ENCODE results near the gene AP2B1. TPM values are rescaled to one million over a fixed set of nuclear protein-coding genes. Genes with fewer than 3 reads are reported as not detected.
"Not testable (repeated sequence)": the region's sequence is repeated elsewhere in the genome, so short reads cannot be mapped to it uniquely, and the experiment has no call there.

AP2B1 gene
- total RNA-seq, 1 experiment from 2014 or later: 126 TPM

DNA sequence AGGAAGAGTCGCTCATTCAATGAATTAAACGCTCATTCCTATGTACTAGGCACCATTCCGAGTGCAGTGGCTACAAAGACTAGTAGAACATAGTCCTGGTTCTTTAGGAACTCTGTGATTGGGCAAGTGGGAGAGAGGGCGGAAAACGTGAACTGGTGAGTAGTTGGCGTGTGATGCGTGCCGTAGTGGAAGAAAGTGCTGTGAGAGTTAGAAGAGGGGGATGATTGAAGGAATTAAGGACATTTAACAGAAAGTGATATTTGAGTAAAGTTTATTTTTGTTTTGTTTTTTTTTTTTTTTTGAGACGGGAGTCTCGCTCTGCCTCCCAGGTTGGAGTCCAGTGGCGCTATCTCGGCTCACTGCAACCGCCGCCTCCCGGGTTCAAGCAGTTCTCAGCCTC is 18.6 kb upstream of the AP2B1 start:
- DNase-seq (ENCODE audit: low spot score): peak; percentile 13
- in situ Hi-C loops (cut with HindIII; ENCODE audit: low sequenced_read_pairs): no loop called here

DNA sequence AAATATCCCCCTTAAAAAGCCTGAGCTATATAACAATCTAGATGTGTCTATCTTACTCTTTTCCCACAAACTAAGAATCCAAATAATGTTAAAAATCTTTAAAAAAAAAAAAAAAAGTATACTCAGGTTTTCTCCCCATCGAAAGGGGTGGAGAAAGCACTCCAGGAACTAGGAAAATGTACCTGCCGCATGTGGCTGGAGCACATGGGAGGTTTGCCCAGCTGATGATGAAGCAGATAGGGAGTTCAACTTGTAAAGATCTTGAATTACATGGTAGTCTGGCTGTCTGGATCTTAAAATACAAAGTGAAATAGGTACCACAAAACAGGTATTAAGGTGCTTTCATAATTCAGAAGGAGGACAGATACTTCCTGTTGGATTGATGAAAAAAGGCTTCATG is 17.7 kb upstream of the AP2B1 start:
- in situ Hi-C loops (cut with HindIII; ENCODE audit: low sequenced_read_pairs): no loop called here
- no peak for DNase-seq (ENCODE audit: low spot score)

DNA sequence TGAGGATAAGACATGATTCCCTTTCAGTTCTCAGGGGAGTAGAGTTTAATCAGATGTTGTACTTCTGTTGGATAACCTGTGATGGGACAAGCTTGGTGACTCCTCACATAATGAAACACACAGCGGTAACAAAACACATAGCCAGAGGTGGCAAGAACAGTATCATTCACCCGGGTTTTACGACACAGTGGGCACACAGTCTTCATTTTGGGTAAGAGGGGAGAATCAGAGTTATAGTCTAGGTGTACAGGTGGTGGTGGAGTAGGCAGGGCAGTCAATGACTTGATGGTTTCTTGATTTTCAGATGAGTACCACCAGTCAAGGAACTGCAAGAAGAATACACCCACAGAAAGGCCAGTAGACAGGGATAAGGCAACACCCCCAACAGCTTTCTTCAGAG is 11.4 kb upstream of the AP2B1 start:
- DNase-seq (ENCODE audit: low spot score): no peak
- in situ Hi-C loops (cut with HindIII; ENCODE audit: low sequenced_read_pairs): no loop called here

DNA sequence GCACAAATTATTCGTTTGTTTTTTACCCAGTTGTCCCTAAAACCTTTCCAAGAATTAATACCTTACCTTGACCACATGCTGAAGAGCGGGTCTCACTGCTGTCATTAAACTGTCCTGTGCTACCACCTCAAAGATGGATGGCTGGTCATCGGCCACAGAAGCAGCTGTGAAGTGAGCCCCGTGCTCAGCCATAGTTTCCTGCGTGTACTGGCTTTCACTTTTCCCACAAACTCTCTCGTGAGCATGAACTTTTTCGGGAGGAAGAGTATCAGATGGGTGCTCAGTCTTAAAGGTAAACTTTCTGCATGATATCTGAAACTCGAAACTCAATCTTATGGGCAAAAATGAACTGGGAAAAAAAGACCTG is 9.3 kb upstream of the AP2B1 start:
- in situ Hi-C loops (cut with HindIII; ENCODE audit: low sequenced_read_pairs): no loop called here
- peak; percentile 26 for DNase-seq (ENCODE audit: low spot score)

DNA sequence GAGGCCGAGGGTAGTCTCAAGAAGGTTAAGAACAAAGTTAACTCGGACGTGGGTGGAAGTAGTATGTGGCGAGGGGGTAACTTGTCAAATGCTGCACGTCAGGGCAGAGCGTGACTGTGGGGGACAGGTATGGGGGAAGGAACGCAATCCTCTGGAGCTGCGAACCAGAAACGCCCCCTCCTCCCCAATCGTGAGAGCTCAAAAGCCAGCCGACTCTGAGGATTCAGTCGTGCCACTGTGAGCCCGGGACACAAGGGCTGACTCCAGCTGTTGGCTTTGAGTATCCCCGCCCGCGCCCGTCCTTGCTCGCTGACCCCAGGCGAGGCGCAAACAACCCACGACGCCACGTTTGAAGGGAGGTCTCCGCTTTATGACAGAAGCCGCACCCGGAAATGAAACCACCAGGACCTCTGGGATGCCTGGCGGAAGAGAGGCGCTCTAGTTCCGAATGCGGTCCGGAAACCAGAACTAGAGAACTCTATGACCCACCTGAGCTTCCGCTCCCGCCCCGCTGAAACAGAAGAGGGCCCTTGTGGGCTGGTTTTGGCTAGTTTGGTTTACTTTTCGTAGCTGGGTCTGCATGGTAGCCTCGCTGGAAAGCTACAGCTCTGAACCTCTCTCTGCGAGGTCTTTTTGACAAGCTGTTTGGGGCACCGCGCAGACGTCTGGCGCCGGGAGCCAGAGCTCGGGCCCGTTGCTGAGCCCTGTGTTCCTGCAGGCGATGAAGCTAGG is 8.8 kb upstream of the AP2B1 start, which contains the start of gene PEX12:
PEX12 (minus strand) TSS at position 375 of the 732 bp plus-strand sequence. CDS start 550 bp downstream, outside the sequence.
- in situ Hi-C loops (cut with HindIII; ENCODE audit: low sequenced_read_pairs): no loop called here
- peak; percentile 98 for DNase-seq (ENCODE audit: low spot score)

DNA sequence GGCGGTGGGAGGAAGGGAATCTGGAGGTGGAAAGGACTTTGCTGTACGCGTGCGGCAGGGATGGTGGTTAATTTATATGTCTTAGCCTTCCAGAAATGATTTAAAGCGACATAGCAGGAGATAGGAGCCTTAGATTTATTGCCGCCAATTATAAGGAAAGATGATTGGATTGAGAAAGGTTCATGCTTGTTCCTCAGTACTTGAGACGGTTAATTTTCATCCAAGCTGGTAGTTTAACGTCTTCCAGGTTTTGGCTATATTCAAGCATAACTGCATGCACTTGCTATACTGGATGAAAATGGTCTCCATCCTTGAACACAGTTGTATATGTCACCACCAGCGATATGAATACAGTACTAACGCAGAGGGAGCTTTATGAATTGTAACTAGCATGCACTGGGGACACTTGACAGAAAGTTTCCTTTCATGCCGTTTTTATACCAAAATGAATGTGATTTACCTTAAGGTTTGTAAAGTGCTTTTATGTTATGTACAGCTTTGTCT is 8.1 kb upstream of the AP2B1 start:
- in situ Hi-C loops (cut with HindIII; ENCODE audit: low sequenced_read_pairs): no loop called here
- no peak for DNase-seq (ENCODE audit: low spot score)

DNA sequence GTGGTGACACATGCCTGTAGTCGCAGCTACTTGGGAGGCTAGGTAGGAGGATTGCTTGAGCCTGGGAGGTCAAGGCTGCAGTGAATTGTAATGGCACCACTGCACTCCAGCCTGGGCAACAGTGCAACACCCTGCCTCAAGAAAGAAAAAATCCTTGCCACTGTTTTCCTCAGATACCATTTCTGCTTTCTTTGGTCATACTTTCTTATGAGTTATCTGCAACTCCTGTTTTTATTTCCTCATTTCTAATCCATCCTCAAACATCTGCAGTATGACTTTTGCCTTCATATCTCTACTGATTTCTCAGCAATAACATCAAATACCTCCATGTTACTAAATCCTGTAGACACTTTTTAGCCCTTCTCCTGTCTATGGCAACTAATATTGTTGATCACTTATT is 3.1 kb upstream of the AP2B1 start:
- in situ Hi-C loops (cut with HindIII; ENCODE audit: low sequenced_read_pairs): no loop called here

DNA sequence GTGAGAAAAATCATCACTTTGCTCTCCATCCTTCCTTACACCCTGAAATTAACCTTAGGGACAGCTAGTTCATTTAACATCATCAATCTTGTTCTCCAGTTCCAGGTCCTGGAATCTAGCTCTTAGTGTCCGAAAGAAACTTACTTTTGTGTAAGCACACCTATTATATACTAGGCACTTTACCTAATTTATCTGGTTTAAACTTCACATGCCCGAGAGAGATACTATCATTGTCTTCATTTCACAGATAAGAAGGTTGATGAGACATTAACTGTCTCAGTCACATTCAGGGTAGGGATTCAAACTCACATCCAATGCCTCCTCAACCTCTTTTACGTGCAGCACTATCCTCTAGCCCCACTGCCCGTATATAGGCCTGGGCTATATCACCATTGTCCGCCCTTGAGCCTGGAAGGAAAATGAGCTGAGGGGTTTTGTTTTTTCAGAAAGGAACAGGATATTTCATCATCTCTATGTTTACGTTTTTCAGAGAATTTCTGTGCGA is 501 bp upstream of the AP2B1 start:
- in situ Hi-C loops (cut with HindIII; ENCODE audit: low sequenced_read_pairs): no loop called here
- no peak for DNase-seq (ENCODE audit: low spot score)

More for the DNA sequence above, 3.1 kb upstream of the AP2B1 start:
- no peak for DNase-seq (ENCODE audit: low spot score)

DNA sequence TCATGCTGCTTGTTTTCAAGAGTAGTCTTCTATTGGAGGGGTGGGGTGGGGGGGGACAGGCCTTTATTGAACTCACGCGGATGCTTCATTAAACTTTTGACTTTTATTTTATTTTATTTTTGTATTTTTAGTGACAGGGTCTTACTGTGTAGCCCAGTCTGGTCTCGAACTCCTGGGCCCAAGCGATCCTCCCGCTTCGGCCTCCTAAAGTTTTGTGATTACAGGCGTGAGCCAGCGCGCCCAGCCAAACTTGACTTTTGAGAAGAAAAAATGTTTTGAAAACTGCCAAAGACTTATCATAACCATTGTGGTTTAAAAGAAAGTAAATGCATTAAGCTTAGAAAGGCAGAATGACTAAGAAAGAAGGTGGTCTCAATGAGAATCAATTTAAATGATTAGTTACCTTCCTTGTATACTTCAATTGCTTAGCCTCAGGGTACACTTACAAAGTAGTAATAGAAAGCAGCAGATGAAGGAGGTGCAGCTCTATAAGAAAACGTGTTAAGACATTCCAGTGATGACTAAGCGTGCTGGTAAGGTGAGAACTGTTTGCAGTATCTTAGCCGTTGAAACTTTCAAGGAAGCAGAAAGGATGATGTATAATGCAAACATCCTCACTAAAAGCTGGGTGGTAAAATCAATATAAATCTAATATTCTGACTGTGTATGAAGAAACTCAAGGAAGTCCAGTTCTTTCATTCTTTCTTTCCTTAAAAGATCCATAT is 1.2 kb downstream of the AP2B1 start:
- DNase-seq (ENCODE audit: low spot score): no peak
- in situ Hi-C loops (cut with HindIII; ENCODE audit: low sequenced_read_pairs): no loop called here

DNA sequence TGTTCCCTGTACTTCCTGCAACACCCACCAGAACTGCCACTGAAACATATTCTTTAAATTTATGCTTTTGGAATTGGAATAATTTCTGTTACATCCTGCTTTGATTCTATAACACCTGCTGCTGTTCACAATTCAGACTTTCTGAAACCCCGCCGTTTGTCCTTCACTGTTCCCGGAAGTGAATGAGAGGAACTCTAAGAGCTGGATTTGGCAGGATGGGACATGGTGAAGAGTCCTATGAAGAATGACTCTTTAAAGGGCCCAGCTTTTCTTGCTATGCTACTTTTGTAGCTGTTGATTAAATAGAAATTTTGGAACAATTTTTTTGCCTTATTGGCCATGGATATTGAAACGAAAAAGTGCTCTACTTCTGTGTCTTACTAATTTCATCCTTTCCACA is 8.9 kb downstream of the AP2B1 start:
- DNase-seq (ENCODE audit: low spot score): no peak
- in situ Hi-C loops (cut with HindIII; ENCODE audit: low sequenced_read_pairs): no loop called here

DNA sequence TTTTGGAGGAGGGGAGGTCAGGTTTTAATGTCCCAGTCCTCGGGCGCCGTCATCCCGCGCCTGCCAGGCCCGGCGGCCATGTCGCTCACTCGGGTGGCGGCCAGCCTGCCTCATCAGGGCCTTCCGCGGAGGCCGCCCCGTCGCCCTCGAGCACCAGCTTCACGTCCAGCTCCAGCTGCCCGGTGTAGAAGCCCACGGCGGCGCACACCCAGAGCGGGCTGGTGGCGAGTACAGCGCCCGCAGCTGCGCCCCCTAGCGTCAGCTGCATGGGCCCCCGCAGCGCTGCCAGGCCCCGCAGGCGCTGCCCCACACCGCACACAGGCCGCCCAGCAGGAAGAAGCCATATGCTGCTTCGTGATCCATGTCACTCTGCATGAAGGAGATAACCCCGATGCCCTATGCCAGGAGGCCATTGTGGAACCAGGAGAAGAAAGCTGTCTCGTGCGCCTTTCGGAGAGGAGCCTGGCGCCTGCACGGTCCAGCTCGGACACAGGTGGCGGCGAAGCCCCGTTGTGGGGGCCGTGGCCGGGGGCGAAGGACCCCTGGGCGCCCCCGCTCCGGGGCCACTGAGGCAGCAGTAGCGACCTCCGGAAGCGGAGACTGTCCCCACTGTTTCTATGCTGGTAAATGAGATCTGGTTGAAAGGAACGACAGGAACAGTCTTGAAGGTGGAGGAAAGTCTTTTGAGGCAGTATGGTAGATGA is 9.6 kb downstream of the AP2B1 start:
- DNase-seq (ENCODE audit: low spot score): no peak
- in situ Hi-C loops (cut with HindIII; ENCODE audit: low sequenced_read_pairs): no loop called here

DNA sequence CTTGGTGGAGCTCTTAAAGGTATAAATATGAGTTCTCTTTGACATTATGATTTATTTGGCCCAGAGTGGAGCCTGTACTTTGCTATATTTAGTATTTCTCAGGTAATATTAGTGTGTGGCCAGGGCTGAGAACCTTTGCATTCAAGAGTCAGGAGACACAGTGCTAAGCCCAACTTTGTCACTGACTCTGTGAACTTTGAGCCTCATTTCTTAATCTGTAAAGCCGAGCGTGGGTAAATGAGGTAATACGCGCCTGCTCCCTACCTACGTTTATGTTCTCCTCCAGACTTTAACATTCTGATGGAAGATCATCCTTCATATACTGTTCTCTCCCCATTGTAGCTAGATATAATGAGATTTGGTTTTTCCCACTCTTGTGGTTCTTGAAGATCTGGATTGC is 10.5 kb downstream of the AP2B1 start:
- in situ Hi-C loops (cut with HindIII; ENCODE audit: low sequenced_read_pairs): no loop called here
- no peak for DNase-seq (ENCODE audit: low spot score)

DNA sequence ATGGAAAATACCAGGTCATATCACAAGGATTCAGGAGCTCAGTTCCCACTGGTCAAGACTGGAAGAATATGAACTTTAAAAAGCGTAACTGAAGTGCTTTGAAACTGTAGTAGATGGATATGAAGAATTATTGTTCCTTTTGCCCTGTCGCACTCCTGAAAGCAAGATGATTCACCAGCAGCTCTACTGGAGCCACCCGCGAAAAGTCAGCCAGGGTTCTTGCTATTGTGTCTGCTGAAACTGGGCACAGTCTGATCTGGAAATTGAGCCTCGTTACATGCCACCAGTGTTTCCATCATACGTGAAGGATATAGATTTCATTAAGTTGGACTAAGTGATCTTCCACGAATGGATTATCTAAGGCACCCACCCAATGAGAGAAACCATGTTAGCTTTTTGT is 16.6 kb downstream of the AP2B1 start:
- in situ Hi-C loops (cut with HindIII; ENCODE audit: low sequenced_read_pairs): no loop called here
- no peak for DNase-seq (ENCODE audit: low spot score)

DNA sequence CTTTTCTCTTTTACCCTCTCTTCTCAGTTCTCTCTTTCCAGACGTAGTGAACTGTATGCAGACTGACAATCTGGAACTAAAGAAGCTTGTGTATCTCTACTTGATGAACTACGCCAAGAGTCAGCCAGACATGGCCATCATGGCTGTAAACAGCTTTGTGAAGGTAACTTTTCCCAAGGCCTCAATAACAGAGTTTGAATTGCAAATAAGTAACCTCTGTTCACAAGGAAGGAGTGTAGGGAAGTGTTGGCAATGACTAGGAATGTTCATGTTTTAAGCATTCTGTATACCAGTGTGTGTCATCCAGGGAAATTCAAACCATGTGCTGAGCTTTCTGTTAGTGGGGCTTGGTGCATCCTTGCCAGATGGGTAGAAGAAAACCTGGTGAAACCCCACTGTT is 18.6 kb downstream of the AP2B1 start:
- in situ Hi-C loops (cut with HindIII; ENCODE audit: low sequenced_read_pairs): no loop called here
- no peak for DNase-seq (ENCODE audit: low spot score)

DNA sequence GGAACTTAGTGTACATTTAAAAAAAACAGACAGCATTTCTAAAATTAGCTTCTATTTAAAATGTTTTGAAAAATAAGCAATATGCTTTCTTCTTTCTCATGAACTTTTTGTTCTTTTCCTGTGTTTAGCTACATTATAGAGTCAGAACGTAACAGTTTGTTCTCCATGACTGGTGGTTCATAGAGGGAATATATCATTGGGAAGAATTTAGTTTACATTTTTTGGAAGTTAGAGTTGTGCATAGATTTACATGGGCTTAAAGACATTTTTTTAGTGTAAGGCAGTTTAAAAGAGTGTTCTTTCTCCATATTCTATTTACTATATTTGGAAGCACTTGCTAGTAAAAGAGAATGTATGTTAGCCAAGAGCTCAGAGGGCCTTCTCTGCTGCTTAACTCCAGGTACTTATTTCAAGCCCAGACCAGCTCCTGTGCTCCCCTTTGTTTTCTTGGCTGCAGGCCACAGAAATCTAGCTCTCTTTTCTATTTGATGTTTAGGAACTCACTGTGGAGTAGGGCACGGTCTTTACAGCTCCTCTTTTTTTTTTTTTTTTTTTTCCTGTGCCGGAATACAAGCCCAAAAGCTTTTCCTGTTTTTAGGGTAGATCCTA is 20.2 kb downstream of the AP2B1 start:
- in situ Hi-C loops (cut with HindIII; ENCODE audit: low sequenced_read_pairs): no loop called here
- peak; percentile 25 for DNase-seq (ENCODE audit: low spot score)

DNA sequence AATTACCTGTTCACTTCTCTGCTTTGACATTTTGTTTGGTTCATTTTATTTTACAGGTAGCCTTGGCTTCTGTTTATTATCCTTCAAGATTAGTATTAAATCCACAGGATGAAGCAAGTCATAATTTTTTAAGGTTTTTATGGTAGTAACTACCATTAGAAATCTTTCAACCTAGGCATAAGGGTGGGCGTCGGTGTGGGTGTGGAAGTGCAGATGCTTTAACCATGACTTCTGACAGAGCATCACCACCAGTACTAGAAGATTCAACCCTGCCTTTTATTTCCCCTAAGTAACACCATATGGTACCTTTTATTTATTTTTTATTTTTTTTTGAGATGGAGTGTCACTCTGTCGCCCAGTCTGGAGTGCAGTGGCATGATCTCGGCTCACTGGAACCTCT is 22.7 kb downstream of the AP2B1 start:
- DNase-seq (ENCODE audit: low spot score): no peak
- in situ Hi-C loops (cut with HindIII; ENCODE audit: low sequenced_read_pairs): no loop called here

DNA sequence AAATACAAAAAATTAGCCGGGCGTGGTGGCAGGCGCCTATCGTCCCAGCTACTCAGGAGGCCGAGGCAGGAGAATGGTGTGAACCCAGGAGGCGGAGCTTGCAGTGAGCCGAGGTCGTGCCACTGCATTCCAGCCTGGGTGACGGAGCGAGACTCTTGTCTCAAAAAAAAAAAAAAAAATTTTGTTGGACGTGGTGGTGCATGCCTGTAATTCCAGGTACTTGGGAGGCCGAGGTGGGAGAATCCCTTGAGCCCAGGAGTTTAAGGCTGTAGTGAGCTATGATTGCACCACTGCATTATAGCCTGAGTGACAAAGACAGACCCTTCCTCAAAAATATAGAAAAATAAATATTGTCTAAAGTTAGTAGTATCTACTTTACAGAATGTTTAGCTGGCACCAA is 23.6 kb downstream of the AP2B1 start:
- DNase-seq (ENCODE audit: low spot score); in situ Hi-C loops (cut with HindIII; ENCODE audit: low sequenced_read_pairs): not testable (repeated sequence)

DNA sequence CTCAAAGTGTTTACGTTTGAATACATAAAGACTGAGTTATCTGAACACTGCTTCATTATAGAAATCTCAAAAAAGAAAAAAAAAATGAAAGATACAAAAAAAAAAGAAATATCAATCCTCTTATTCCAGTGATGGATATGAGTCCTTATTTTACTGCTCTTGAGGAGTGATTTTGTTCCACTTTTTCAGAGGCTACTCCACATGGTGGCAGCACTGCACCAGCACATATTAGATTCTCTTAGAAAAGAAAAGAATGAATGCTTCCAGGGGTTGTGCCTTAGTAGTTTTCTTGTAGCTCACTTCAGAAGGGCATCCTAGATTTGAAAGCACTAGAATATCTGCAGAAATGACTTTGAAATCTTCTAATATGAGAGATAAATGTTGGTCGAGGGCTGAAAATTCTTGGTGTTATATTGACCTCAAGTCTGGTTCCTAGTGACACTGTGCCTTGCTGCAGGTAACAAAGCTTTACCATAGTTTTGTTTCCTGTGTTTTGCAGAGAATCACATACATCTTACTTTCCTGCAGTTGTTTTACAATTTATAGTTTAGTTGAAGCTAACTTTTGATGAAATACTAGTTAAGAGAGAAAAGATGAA is 25.9 kb downstream of the AP2B1 start:
- in situ Hi-C loops (cut with HindIII; ENCODE audit: low sequenced_read_pairs): no loop called here
- DNase-seq (ENCODE audit: low spot score): peak; percentile 58

DNA sequence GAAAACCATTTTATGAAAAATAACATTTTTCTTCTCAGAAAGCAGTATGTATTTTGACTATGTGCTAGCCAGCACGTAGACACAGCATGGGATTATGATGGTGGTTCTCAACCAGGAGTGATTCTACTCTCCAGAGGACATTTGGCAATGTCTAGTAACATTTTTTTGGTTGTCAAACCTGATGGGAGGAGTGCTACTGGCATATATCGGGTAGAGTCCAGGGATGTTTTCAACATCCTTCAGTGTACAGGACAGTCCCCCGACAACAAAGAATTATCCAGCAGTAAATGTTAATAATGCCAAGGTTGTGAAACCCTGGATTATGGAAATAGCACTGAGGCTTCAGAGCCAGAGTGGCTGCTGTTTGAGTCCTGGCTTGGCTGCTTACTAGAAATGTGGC is 27.7 kb downstream of the AP2B1 start:
- in situ Hi-C loops (cut with HindIII; ENCODE audit: low sequenced_read_pairs): no loop called here
- no peak for DNase-seq (ENCODE audit: low spot score)

All from G401 (cell line).